SKM-1 treated with dmso at 0.1 percent for 144 hours (cell line): ENCODE results near the gene NKD2.
"Not testable (repeated sequence)": the region's sequence is repeated elsewhere in the genome, so short reads cannot be mapped to it uniquely, and the experiment has no call there.

Experiments used
- DNase-seq: peaks from one replicate; lab custom pipeline; 2025; ENCODE audit not compliant: unreplicated experiment; lab: John Stamatoyannopoulos, UW

The NKD2 gene

DNA sequence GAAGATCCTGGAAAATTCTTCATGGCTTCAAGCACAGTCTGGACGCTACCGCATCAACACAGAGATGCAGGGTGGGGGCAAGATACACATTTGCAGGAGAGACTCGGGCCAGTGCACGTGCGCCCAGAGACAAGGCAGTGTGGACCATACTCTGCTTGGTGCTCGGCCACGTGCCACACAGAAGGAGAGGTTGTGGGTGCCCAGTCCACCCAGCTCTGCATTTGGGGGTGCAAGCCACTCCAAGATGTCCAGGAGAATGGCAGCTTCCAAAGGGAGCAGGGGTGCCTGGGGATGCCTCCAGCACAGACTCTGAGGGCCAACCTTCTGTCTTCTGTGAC lies 4.3 kb downstream of the NKD2 start:
- DNase-seq: no peak

DNA sequence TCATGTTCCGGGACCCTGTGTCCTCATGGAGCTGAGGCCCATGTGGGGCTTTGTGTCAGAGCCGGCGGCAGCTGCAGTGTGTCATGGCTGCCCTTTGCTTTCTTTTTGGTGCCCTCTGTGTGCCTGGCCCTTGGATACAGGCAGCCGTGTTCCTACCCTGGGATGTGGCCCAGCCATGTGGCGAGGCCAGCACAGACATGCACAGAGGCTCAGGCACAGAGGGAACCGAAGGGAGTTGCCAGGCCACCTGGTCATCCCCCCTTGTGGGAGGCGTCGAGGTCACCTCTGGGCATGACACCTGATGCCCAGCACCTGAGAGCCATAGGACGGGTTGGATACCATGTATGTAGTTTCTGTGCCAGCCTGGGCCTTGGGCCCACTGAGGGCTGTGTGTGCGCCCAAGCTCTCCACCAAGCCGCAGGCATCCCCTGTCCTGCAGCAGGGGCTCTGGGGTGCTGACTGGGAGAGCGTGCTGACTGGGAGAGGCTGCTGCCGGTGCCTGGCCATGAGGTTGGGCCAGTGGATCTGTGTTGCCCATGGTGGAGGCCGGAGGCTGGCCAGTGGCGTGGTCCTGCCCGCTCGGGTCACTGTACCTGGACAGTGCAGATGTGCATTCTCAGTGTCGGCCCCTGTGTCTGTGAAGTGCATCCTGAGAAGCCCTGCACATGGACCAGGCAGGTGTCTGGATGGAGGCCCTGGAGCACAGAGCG lies 4.8 kb downstream of the NKD2 start:
- DNase-seq: no peak

DNA sequence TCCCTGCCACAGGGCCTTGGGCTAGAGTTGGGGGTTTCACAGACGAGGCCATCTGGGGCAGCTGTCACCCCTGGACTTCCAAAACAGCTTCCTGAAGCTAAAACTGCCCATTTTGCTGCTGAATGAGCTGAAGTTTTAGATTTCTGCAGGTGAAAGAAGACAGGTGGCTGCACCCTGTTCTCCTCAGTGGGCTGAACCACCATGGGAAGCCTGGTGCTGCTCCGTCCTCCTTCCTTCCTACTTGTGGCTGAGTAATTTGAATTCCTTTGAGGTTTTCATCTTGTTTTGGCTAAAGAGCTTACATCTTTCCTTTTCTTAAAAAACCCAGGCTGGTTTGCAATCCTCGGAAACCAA lies 5.3 kb downstream of the NKD2 start:
- no peak for DNase-seq

GRCh38 chr5:1014346-1014745 lies 5.7 kb downstream of the NKD2 start:
- no peak for DNase-seq

GRCh38 chr5:1014781-1015221 lies 6.2 kb downstream of the NKD2 start:
- DNase-seq: no peak

DNA sequence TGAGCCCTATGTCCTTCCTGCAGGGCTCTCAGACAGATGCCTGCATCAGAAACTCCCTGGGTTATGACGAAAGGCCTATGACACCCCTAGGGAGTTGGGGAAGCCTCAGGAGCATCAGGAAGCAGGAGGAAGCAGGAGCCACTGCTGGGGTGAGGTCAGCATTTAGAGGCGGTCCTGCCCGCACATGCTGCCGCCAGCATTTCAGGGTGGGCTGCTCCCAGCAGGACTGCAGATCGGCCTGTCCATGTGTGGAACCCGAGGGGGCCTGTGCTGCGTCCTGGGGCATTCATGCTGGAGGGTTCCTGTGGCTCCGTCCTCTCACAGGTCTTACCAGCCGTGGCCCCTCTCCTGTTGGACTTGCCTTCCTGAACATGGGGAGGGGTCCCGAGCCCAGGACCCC lies 6.9 kb downstream of the NKD2 start:
- DNase-seq: no peak

DNA sequence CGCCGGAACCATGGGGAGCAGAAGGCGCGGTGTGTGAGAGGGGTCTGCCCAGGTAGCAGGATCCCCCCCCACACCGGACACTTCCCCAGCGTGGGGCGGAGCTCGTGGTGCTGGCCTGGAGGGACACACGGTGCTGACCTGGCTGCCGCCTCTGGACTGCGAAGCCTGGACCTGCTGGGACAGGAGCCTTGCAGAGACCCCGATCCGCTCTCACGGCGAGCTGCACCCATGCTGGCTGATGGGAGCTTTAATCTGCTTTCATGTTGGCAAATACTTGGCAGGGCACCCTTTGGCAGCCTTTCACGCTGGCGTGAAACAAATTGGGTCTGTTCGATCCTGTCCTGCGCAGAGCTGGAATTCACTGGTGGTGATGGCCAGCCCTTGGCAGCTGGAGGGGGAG lies 7.4 kb downstream of the NKD2 start:
- DNase-seq: no peak

DNA sequence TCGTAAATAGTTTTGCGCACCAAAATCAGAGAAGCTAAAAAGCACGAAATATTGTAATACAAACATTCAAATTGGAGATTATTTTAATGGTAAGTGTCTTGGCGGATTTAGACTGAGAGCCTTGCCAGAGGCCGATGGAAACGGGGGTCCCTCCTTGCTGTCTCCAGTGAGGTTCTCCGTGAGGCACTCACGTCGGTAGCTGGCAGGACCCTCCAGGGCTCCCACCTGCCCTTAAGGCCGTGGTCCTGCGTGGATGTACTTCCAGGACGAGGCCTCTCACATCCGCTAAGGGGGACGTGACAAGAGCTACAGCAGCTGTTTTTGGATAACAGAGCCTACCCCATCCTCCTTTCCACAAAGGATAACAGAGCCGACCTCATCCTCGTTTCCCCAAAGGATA lies 7.9 kb downstream of the NKD2 start:
- DNase-seq: no peak

DNA sequence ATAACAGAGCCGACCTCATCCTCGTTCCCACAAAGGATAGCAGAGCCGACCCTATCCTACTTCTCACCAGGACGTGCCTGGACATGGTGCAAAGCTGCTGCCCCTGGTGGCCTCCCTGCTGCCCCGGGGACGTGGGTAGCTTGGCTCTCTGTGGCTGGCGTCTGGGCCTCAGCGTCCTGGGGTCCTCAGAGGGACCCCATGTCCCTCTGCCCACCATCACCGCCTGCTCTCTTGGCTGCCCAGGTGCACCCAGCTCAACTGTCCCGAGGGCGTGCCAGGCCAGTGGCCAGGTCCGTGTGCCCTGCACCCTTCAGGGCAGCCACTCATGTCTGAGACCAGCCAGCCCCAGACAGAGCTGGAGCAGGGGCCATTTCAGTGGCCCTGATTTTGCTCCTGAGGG lies 8.5 kb downstream of the NKD2 start:
- DNase-seq: no peak

DNA sequence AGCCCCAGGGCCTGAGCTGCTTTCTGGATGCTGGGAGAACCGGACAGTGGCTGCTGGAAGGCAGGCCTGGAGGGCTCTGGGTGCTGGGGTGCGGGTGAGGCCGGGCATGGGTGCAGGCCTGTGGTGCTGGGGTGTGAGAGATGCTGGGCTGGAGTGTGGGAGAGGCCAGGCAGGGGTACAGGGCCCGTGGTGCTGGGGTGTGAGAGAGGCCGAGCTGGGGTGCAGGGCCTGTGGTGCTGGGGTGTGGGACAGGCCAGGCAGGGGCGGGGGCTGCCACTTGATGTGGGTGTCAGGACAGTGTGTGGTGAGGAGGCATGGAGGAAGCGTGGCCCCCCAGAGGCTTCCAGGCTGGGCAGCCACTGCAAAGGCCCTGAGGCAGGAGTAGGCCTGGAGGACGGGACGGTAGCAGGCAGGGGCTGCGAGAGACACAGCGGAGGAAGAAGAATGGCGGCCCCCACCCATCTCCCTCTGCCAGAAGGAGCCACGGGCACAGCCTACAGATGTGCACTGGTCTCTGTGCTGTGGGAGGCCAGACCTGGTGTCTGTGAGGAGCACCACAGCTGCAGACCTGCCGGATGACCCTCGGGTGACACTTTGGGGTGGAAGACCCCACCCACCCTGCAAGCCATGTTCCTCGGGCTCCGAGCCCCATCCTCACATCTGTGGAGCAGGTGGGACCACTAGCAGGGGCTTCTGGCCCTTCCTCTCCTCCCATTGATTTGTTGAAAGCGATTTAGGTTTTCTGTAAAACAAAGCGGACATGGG lies 9.3 kb downstream of the NKD2 start:
- DNase-seq: no peak

- no peak for DNase-seq
These were observed 10.0 kb downstream of the NKD2 start for GRCh38 chr5:1018596-1018995.

DNA sequence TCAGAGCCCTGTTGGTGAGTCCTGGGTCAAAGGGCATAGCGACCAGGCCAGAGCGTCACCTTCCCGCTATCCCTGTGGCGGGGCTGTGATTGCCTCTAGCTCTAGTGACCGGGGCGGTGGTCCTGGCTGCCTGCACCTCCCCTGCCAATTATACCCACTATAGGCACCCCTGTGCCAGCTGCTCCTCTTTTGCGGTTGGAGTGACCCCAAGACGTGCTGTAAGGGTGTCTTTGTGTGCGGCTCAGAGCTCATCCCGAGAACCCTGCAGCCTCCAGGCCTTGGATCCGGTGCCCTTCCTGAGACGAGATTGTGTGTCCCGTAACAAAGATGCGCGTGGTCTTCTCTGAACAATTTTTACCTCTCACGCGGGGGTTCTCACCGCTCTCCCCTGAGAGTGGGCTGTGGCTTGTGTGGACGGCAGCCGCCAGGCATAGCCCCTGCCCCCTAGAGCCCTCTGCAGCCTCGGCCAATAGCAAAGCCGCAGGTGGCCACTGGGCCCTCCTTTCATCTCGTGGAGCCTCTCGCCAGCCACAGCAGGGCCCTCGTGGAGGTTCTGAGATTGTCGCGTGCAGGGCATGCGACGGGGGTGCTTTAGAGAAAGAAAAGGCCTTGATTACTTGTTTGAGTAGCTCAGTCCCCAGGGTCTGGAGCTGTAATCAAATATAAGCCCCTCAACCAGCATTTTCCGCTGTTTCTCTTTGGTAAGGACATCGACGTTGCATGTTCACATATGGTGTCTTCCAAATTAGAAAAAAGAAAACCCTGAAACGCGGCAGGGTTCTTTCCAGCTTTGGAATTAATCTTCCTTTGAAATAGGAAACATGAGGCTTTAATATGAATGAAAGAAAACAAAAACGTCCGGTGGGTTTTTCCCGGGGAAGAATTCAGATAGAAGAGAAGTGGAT lies 10.7 kb downstream of the NKD2 start:
- DNase-seq: no peak

- no peak for DNase-seq
These were observed 11.9 kb downstream of the NKD2 start for GRCh38 chr5:1020452-1020961.

- DNase-seq: no peak
These were observed 12.8 kb downstream of the NKD2 start for GRCh38 chr5:1021136-1021968.

GRCh38 chr5:1021969-1022336 lies 13.4 kb downstream of the NKD2 start:
- DNase-seq: not testable (repeated sequence)

DNA sequence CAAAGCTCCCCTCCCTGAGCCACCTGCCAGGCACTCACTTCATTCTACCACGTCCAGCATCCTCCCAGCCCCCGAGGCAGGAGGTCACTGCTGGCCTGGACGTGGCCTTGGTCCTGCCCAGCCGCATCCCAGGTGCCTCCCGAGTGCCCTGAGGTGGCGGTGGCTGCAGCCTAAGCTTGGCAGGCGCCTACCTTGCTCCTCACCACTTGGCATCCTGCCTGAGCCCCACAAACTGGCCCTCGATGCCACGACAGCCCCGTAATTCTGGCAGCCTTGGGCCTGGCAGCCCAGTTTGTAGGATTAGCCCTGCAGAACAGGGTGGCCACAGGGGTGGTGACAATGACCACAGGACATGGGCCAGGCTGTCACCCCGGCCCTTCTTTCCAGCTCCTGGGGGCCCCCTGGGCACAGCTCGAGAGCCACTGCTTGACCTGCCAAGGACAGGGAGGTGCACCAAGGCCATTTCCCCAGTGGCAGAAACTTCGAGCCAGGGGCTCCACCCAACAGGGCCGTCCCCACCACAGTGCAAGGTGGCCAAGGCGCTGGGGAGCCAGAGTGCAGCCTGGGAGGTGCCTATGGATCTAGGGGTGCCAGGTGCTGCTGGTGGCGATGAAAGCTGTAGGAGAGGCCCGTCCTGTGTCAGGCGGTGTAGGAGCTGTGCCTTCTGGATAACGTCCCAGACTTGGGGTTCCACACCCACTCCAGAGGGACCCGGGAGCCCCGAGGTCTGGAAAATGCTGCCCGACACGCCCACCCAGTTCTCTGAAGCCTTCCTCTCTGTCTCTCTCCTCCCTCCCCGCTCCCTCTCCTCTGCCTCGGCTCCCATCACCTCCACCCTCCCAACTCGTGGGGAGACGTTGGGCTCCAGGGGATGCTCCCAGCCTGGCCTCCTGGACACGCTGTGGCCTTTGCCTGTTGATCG lies 18.4 kb downstream of the NKD2 start:
- DNase-seq: no peak

DNA sequence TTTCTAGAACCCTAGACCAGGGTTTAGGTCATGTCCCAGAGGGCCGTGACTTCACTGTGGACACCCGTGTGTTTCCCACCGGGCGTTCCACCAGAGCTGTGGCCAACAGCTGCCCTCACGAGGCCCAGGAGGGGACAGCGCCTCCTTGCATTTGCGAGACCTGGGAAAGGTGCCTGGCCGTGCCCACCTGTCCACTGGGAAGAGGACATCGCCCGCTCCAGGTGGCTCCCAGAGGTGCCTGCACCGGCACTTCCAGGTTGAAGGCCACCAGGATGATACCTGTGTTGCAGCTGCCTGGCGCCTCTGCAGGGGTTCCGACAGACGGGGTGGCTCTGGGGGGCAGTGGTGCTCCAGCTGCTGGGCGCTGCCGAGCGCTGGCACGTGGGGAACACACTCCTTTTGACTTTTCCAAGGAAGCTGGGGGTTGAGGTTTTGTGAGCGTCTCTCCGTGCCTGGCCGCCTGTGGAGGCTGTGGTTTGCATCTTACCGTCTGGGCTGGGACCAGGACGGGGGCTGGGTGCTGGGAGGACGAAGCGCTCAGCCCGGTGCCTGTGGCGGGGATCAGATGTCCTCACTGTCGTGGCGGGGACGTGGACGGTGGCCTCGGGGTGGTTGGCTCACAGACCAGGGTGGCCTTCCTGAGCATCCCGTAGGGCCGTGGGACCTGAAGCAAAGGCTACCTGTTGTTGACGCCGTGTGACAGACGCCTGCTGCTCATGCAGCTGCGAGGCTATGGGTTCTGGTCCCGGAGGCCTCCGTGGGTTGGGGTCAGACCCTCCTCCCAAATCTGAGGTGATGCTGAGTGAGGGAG lies 19.2 kb downstream of the NKD2 start:
- no peak for DNase-seq

DNA sequence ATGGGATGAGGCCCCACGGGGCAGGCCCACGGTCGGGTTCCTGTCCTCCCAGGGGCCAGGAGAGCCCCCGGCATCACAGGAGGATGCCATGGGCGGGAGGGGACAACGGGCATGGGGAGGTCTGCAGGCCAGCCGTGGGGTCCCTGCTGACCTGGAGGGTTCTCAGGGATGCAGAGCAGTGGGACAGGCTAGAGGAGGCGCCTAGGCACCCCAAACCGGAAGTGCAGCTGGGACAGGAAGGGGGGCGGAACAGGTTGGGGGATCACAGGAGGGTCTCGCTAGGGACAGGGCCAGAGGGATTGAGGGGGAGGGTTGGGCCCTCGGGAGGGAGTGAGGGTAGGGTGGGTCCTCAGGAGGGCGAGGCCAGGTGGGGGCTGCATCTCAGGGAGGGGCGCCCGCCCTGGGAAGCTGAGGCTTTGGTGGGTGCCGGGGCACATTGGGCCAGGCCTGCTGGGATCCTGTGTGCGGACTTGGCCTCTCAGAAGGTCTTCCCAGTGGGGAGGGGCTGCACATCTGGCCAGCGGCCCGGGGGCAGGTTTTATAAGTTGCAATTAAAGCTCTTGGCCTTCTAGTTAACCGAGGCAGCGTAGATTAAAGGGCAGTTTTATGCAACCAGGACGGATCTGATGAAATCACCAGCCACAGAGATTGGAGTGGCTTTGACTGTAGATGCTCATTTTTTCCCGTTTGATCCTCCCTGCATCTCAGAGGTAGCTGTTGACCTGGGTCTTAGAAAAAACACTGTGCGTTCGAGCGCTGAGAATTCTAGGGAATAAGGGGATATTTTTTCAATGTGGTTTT lies 20.1 kb downstream of the NKD2 start:
- no peak for DNase-seq
